H1 (cell line): ENCODE data around the gene ACE. TPM values are rescaled to one million over a fixed set of nuclear protein-coding genes. Genes with fewer than 3 reads are reported as not detected.

Experiments
- BRCA1 ChIP-seq: IDR thresholded peaks from 2 replicates; pipeline ENCODE4 v1.6.1; 2012; ENCODE audit warnings: low read depth, low read length, improper control_type of control experiment
- CEBPB ChIP-seq: IDR thresholded peaks from 2 replicates; pipeline ENCODE4 v1.6.1; 2012; ENCODE audit warnings: low read depth, low read length
- CHD7 ChIP-seq: fragments of 300-600 bp; sonication (generic); IDR thresholded peaks from 2 replicates; pipeline ENCODE4 v1.7.1; 2012; ENCODE audit warnings: low read length, moderate library complexity, mild to moderate bottlenecking, inconsistent platforms; ENCODE audit not compliant: insufficient replicate concordance
- HDAC2 ChIP-seq, 2 experiments: fragments of 300-600 bp in 1 of 2; sonication (generic) in 1 of 2; IDR thresholded peaks; 2 replicates each; pipeline ENCODE4 v1.6.1; 2011 to 2012; ENCODE audit warnings: low read depth in 2 of 2, low read length in 2 of 2, mild to moderate bottlenecking in 2 of 2, moderate library complexity in 2 of 2, borderline replicate concordance in 1 of 2, inconsistent platforms in 1 of 2
- HDAC6 ChIP-seq: IDR thresholded peaks from one replicate; pipeline ENCODE4 v1.7.1; 2012; ENCODE audit warnings: low read depth, mild to moderate bottlenecking, inconsistent platforms, low read length, moderate library complexity
- MAX ChIP-seq: IDR thresholded peaks from 2 replicates; pipeline ENCODE4 v1.6.1; 2012; ENCODE audit warnings: inconsistent platforms
- RAD21 ChIP-seq, 2 experiments: IDR thresholded peaks in 1 of 2; conservative IDR thresholded peaks in 1 of 2; 2 replicates each; pipeline ENCODE4 v1.6.1; 2011; ENCODE audit warnings: low read depth in 2 of 2, low read length in 2 of 2, improper control_type of control experiment in 1 of 2, inconsistent platforms in 1 of 2, mild to moderate bottlenecking in 1 of 2, moderate library complexity in 1 of 2
- RBBP5 ChIP-seq: IDR thresholded peaks from 2 replicates; pipeline ENCODE4 v1.7.1; 2012; ENCODE audit warnings: low read depth, mild to moderate bottlenecking, inconsistent platforms, low read length, moderate library complexity, borderline replicate concordance
- TAF7 ChIP-seq: optimal IDR thresholded peaks from 2 replicates; pipeline ENCODE3; 2011; ENCODE audit warnings: low read depth, mild to moderate bottlenecking, inconsistent platforms, low read length, moderate library complexity, borderline replicate concordance
- TEAD4 ChIP-seq: IDR thresholded peaks from 2 replicates; pipeline ENCODE4 v1.6.1; 2012; ENCODE audit warnings: low read depth, low read length, inconsistent platforms, mixed read lengths
- ZNF274 ChIP-seq: IDR thresholded peaks from 2 replicates; pipeline ENCODE4 v1.7.0; 2012; ENCODE audit warnings: low read length, borderline replicate concordance; ENCODE audit errors: extremely low read depth
- polyA plus RNA-seq, 7 experiments: library from polyadenylated mRNA; depleted of rRNA in 3 of 7; stranded (reverse) in 5 of 7; unstranded in 2 of 7; fragments of >200 nt in 5 of 7; fragments of 200-250 nt in 2 of 7; gene quantifications; 1 replicate in 5 of 7; 2 replicates in 1 of 7; 4 replicates in 1 of 7; pipeline versions ENCODE4 v1.2.1 to v1.2.3, GENCODE V29; 2011 to 2013; ENCODE audit warnings: missing spikeins in 2 of 7, mixed read lengths in 2 of 7
- total RNA-seq: library from RNA; stranded (reverse); fragmentation: NEBNext Ultra II Directional; extraction: Animal tissue kit (Norgen Biotek cat#: 25700); gene quantifications from 2 replicates; pipeline ENCODE4 v1.2.1, GENCODE V29; 2021

Gene ACE
- total and polyA plus RNA-seq, 2 of the 8 experiments (the other 6 are each of a cell fraction or from before 2014, with no cell fraction given), result 2.5 to 5.5 TPM

DNA sequence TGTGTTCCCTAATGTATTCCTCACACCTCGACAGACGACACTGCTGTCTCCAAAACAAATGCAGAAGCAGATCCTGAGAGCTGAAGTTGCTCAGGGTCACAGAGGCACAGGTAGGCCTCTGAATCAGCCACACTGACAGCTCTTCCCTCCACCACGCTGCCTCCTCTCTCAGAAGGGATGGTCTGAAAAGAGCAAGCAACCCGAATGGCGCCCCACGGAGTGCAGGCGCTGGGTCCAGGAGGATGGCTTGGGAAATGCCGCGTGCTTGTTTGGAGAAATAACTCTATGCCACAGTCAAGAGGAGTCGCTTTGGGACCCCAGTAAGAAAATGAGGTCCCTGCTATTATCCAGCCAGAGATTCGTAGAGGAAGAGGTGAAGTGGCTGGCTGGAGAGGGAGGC, 46.6 kb upstream of the ACE start (continued):
- no peak for TF ChIP-seq CHD7
- no peak for TF ChIP-seq ZNF274
- TF ChIP-seq RBBP5, result no peak
- TF ChIP-seq HDAC6, result no peak
- no peak for TF ChIP-seq TAF7
- no peak for TF ChIP-seq TEAD4
- TF ChIP-seq CEBPB, result no peak
- TF ChIP-seq BRCA1, result no peak
- TF ChIP-seq RAD21 (IDR thresholded peaks at IDR 0.05 in 1 of 2, conservative IDR thresholded peaks at IDR 0.05 in 1 of 2; ENCODE audit: low read depth in 2 of 2, low read length in 2 of 2), result no peak
- no peak for TF ChIP-seq HDAC2 (IDR thresholded peaks at IDR 0.05; ENCODE audit: borderline replicate concordance in 1 of 2, low read depth in 2 of 2, low read length in 2 of 2)
- TF ChIP-seq MAX, result no peak
